NCI-H146 treated with DMSO at 0.1 percent for 48 hours (cell line): ENCODE data around the gene NBL1.

Source experiments
- DNase-seq: peaks from one replicate; lab custom pipeline; 2025; ENCODE audit not compliant: unreplicated experiment; lab: John Stamatoyannopoulos, UW

The NBL1 gene

GRCh38 chr1:19695772-19696171, 51.7 kb downstream of the NBL1 start:
- no peak for DNase-seq

GRCh38 chr1:19696820-19697219, 52.7 kb downstream of the NBL1 start:
- DNase-seq, result no peak

- no peak for DNase-seq
Measured at GRCh38 chr1:19698181-19698580, 54.1 kb downstream of the NBL1 start.

- DNase-seq, result no peak
Measured at GRCh38 chr1:19700079-19700777, 56.1 kb downstream of the NBL1 start.

- no peak for DNase-seq
Measured at GRCh38 chr1:19703280-19703679, 59.2 kb downstream of the NBL1 start.

GRCh38 chr1:19704247-19705113, 60.4 kb downstream of the NBL1 start:
- DNase-seq, result peak; percentile 10

- DNase-seq, result no peak
Measured at GRCh38 chr1:19705464-19705863, 61.4 kb downstream of the NBL1 start.

- no peak for DNase-seq
Measured at GRCh38 chr1:19706136-19706535, 62.0 kb downstream of the NBL1 start.
